ENCODE results near the gene NACC1. TPM values are rescaled to one million over a fixed set of nuclear protein-coding genes. Genes with fewer than 3 reads are reported as not detected.
A peak's percentile ranks its signal among the peaks of the same experiment; 100 is the strongest.

The NACC1 gene
- polyA plus RNA-seq, 1 donor (not counting 4 experiments of a cell fraction or from before 2014, with no cell fraction given) = 32.9 TPM

DNA sequence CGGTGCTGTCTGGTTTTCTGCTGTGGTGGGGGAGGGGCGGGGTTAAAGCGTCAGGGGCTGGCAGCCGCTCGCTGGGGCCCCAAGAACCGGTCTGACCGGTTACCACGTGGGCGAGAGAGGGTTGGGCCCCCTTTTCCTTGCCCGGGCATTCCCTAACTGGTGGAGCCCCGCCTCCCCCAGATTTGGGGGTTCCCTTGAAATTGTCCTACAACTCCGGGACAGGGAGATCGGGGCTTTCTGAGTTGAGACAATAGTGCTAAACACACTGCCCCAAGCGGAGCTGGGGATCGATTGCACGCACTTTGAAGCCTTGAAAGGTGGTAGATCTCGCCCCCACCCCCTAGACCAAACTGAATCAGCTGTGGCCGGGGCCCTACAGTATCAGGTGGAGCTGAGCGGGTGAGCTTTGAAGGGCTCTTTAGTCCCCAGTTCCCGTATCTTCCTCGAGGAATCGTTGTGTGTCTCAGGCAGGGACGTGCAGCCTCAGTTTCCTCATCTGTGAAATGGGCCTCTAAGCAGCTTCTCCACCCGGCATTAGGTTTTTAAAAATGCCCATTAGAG is 36.9 kb downstream of the NACC1 start:
- Histone ChIP-seq H3K27ac (ENCODE audit: control insufficient read depth, insufficient read depth, low read length) (peak overlapping the region; percentile 96), H2AFZ (ENCODE audit: control insufficient read depth, low read length) (no peak overlapping the region), H3K9me3 (ENCODE audit: control insufficient read depth, low read depth, low read length) (no peaks in the 10 kb centered on the region), H3K9ac (ENCODE audit: control insufficient read depth, extremely low read depth, insufficient read depth, low read length) (peak overlapping the region; percentile 84), H3K79me2 (ENCODE audit: control insufficient read depth, insufficient read depth, low read length) (peaks cover 34% of the 10 kb centered on the region), H3K9me1 (ENCODE audit: control insufficient read depth, extremely low read depth, insufficient read depth, low read length) (no peaks in the 10 kb centered on the region), H4K20me1 (ENCODE audit: control insufficient read depth, extremely low read depth, insufficient read depth, low read length) (peaks cover 9% of the 10 kb centered on the region), H3K4me2 (ENCODE audit: control insufficient read depth, extremely low read depth, insufficient read depth, low read depth, low read length) (peak overlapping the region; percentile 91), H3K4me3 (ENCODE audit: control insufficient read depth in 2 of 3, extremely low read depth in 1 of 3, insufficient read depth in 2 of 3, low read depth in 1 of 3, low read length in 3 of 3) (peak overlapping the region; percentile 62 to 99 (median 96)), H3K36me3 (ENCODE audit: control insufficient read depth in 2 of 2, extremely low read depth in 1 of 2, insufficient read depth in 2 of 2, low read length in 2 of 2) (peaks cover 2 to 16% of the 10 kb centered on the region in 2 experiments), H3K4me1 (ENCODE audit: control insufficient read depth, extremely low read depth, insufficient read depth, low read length) (peaks cover 13% of the 10 kb centered on the region), H3K27me3 (ENCODE audit: control insufficient read depth, extremely low read depth, insufficient read depth, low read length) (no peaks in the 10 kb centered on the region)
- no peak for FAIRE-seq
- DNase-seq (ENCODE audit: low read depth, low spot score) = no peak
- TF ChIP-seq, protein P1, sequence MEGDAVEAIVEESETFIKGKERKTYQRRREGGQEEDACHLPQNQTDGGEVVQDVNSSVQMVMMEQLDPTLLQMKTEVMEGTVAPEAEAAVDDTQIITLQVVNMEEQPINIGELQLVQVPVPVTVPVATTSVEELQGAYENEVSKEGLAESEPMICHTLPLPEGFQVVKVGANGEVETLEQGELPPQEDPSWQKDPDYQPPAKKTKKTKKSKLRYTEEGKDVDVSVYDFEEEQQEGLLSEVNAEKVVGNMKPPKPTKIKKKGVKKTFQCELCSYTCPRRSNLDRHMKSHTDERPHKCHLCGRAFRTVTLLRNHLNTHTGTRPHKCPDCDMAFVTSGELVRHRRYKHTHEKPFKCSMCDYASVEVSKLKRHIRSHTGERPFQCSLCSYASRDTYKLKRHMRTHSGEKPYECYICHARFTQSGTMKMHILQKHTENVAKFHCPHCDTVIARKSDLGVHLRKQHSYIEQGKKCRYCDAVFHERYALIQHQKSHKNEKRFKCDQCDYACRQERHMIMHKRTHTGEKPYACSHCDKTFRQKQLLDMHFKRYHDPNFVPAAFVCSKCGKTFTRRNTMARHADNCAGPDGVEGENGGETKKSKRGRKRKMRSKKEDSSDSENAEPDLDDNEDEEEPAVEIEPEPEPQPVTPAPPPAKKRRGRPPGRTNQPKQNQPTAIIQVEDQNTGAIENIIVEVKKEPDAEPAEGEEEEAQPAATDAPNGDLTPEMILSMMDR (optimal IDR thresholded peaks at IDR 0.05 in 1 of 3, IDR thresholded peaks at IDR 0.05 in 1 of 3, conservative IDR thresholded peaks at IDR 0.05 in 1 of 3; ENCODE audit: extremely low read depth in 1 of 3, insufficient read depth in 2 of 3, low read length in 3 of 3) = peak in 2 of 3 experiments; percentile 10 to 32
- no peak for TF ChIP-seq EZH2 (IDR thresholded peaks at IDR 0.05; ENCODE audit: low read length)
- dilution Hi-C loops (cut with MboI; ENCODE audit: extremely low pct_ligation_motif_present, low sequenced_read_pairs) = no loop called here

DNA sequence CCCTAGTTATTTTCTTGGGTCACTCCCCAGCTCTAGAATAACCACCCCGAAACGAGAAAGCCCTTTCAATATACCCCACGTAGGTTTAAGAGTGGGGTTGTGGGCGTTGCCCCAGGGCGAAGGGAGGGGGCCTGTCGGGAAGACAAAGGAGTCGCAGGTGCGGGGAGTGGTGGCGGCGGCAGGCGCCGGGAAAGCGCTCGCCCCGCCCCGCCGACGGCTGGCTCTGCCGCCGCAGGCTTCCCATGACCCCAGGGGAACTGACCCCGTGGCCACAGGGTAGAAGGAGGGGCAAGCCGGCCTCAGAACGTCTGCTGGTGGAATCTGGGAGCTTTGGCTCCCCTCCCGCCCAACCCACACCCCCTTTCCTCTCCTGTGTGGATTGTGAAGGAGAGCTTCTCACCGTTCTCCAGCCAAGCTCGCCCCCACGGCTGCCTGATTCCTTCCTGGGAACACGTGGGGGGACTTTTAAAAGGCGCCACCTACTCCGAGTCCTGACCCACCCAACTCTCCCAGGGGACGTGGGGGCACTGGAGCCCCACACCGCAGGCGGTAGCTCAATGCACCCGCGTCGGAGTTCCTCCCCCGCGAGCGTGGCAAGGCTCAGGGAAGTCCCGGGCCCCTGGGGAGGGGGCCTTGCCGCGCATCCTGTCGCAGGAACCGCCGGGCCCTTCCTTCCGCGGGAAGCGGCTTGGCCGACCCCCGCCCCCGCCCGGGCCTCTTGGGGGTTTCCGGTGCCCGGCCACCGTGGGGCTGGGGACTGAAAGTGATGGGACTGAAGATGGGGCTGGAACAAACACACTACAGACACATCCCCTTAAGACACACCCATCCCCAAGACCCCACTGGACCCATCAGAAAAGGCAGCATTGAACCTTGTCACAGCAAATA is 37.7 kb downstream of the NACC1 start:
- H3K79me2 ChIP-seq (ENCODE audit: control insufficient read depth, insufficient read depth, low read length) = peaks cover 30% of the 10 kb centered on the region
- H3K4me2 ChIP-seq (ENCODE audit: control insufficient read depth, extremely low read depth, insufficient read depth, low read depth, low read length) = peak overlapping the region; percentile 91
- H3K27me3 ChIP-seq (ENCODE audit: control insufficient read depth, extremely low read depth, insufficient read depth, low read length) = no peaks in the 10 kb centered on the region
- peaks cover 13% of the 10 kb centered on the region for H3K4me1 ChIP-seq (ENCODE audit: control insufficient read depth, extremely low read depth, insufficient read depth, low read length)
- H3K36me3 ChIP-seq (ENCODE audit: control insufficient read depth in 2 of 2, extremely low read depth in 1 of 2, insufficient read depth in 2 of 2, low read length in 2 of 2) = peaks cover 2 to 16% of the 10 kb centered on the region in 2 experiments
- H3K9ac ChIP-seq (ENCODE audit: control insufficient read depth, extremely low read depth, insufficient read depth, low read length) = peak overlapping the region; percentile 84
- no peaks in the 10 kb centered on the region for H3K9me3 ChIP-seq (ENCODE audit: control insufficient read depth, low read depth, low read length)
- no peak for FAIRE-seq
- peak overlapping the region; percentile 62 to 99 (median 96) for H3K4me3 ChIP-seq (ENCODE audit: control insufficient read depth in 2 of 3, extremely low read depth in 1 of 3, insufficient read depth in 2 of 3, low read depth in 1 of 3, low read length in 3 of 3)
- no peaks in the 10 kb centered on the region for H3K9me1 ChIP-seq (ENCODE audit: control insufficient read depth, extremely low read depth, insufficient read depth, low read length)
- H3K27ac ChIP-seq (ENCODE audit: control insufficient read depth, insufficient read depth, low read length) = peak overlapping the region; percentile 96
- DNase-seq (ENCODE audit: low read depth, low spot score) = no peak
- peaks cover 9% of the 10 kb centered on the region for H4K20me1 ChIP-seq (ENCODE audit: control insufficient read depth, extremely low read depth, insufficient read depth, low read length)
- TF ChIP-seq EZH2 (IDR thresholded peaks at IDR 0.05; ENCODE audit: low read length) = no peak
- TF ChIP-seq, protein P1 (optimal IDR thresholded peaks at IDR 0.05 in 1 of 3, IDR thresholded peaks at IDR 0.05 in 1 of 3, conservative IDR thresholded peaks at IDR 0.05 in 1 of 3; ENCODE audit: extremely low read depth in 1 of 3, insufficient read depth in 2 of 3, low read length in 3 of 3) = no peak
- no peak overlapping the region for H2AFZ ChIP-seq (ENCODE audit: control insufficient read depth, low read length)
- dilution Hi-C loops (cut with MboI; ENCODE audit: extremely low pct_ligation_motif_present, low sequenced_read_pairs) = no loop called here
